GM23338 (cell line): ENCODE data around the gene SPNS1. TPM values are rescaled to one million over a fixed set of nuclear protein-coding genes. Genes with fewer than 3 reads are reported as not detected.

ENCODE experiments used
- ATAC-seq: fragments of 200-7000 bp; cut with Tn5 transposase; 3 replicates; pipeline ENCODE4 v1.9.1; 2020
- DNase-seq: peaks from one replicate; pipeline ENCODE4 v3.0.0-alpha.2; 2015; ENCODE audit warnings: low spot score
- H2AFZ ChIP-seq: fragments of 200-600 bp; sonication (generic); 2 replicates; pipeline ENCODE4 v1.8.0; 2016; ENCODE audit warnings: antibody characterized with exemption, mild to moderate bottlenecking, moderate library complexity
- H3F3A ChIP-seq: fragments of 200-600 bp; sonication (generic); replicated peaks from 2 replicates; pipeline ENCODE4 v1.8.0; 2017; ENCODE audit warnings: antibody characterized with exemption, mixed run types, low read depth
- H3K27ac ChIP-seq: fragments of 200-600 bp; sonication (generic); 2 replicates; pipeline ENCODE4 v1.6.1; 2016; ENCODE audit warnings: low read depth
- H3K27me3 ChIP-seq: fragments of 200-600 bp; sonication (generic); 2 replicates; pipeline ENCODE4 v1.8.0; 2016; ENCODE audit warnings: mild to moderate bottlenecking, mixed run types, moderate library complexity; ENCODE audit not compliant: insufficient read depth
- H3K36me3 ChIP-seq: fragments of 200-600 bp; sonication (generic); 2 replicates; pipeline ENCODE4 v1.8.0; 2016; ENCODE audit warnings: mild to moderate bottlenecking; ENCODE audit not compliant: insufficient read depth
- H3K4me1 ChIP-seq: fragments of 200-600 bp; sonication (generic); 2 replicates; pipeline ENCODE4 v1.8.0; 2016; ENCODE audit warnings: mild to moderate bottlenecking, moderate library complexity; ENCODE audit not compliant: insufficient read depth
- H3K4me2 ChIP-seq: fragments of 200-600 bp; sonication (generic); 2 replicates; pipeline ENCODE4 v1.7.1; 2017; ENCODE audit warnings: mixed run types
- H3K4me3 ChIP-seq: fragments of 200-600 bp; sonication (generic); 2 replicates; pipeline ENCODE4 v1.6.1; 2016; ENCODE audit warnings: mixed run types
- H3K79me2 ChIP-seq: fragments of 200-600 bp; sonication (generic); replicated peaks from 2 replicates; pipeline ENCODE4 v1.8.0; 2017; ENCODE audit warnings: mild to moderate bottlenecking; ENCODE audit not compliant: insufficient read depth
- H3K9me2 ChIP-seq: fragments of 200-600 bp; sonication (generic); 2 replicates; pipeline ENCODE4 v1.8.0; 2017; ENCODE audit not compliant: insufficient read depth
- H4K20me1 ChIP-seq: fragments of 200-600 bp; sonication (generic); replicated peaks from 2 replicates; pipeline ENCODE4 v1.8.0; 2017; ENCODE audit warnings: mild to moderate bottlenecking; ENCODE audit not compliant: insufficient read depth
- H3K27ac Mint-ChIP-seq: 2 replicates; pipeline ENCODE4 v1.8.0; 2020; ENCODE audit warnings: inconsistent platforms, mild to moderate bottlenecking, moderate library complexity, mixed read lengths
- H3K27me3 Mint-ChIP-seq: 3 replicates; pipeline ENCODE4 v1.8.0; 2022; ENCODE audit warnings: low read depth, mild to moderate bottlenecking, moderate library complexity, mixed read lengths, inconsistent platforms; ENCODE audit not compliant: insufficient read depth, poor library complexity
- H3K36me3 Mint-ChIP-seq: 3 replicates; pipeline ENCODE4 v1.8.0; 2021; ENCODE audit warnings: low read depth, mild to moderate bottlenecking, inconsistent platforms, moderate library complexity, mixed read lengths
- H3K4me1 Mint-ChIP-seq: 3 replicates; pipeline ENCODE4 v1.8.0; 2020; ENCODE audit warnings: mild to moderate bottlenecking, inconsistent platforms, mixed read lengths
- H3K4me3 Mint-ChIP-seq: 3 replicates; pipeline ENCODE4 v1.8.0; 2021; ENCODE audit warnings: moderate library complexity, mild to moderate bottlenecking, inconsistent platforms, mixed read lengths
- H3K9me3 Mint-ChIP-seq: 3 replicates; pipeline ENCODE4 v1.8.0; 2020; ENCODE audit warnings: moderate library complexity, mild to moderate bottlenecking, inconsistent platforms, mixed read lengths
- CREB1 ChIP-seq: fragments of 250-450 bp; sonication (Bioruptor Pico); IDR thresholded peaks from 2 replicates; pipeline ENCODE4 v1.5.0; 2020; ENCODE audit warnings: low read depth, mild to moderate bottlenecking, moderate library complexity
- CTCF ChIP-seq, 2 experiments: fragments of 200-600 bp in 1 of 2; sonication (generic) in 1 of 2; conservative IDR thresholded peaks; 2 replicates each; pipeline versions ENCODE4 v1.5.1 to v1.6.1; 2016 to 2017; ENCODE audit warnings: antibody characterized with exemption in 2 of 2, low read depth in 2 of 2, mild to moderate bottlenecking in 2 of 2, moderate library complexity in 1 of 2
- ETS1 ChIP-seq: IDR thresholded peaks from 2 replicates; pipeline ENCODE4 v1.6.1; 2016; ENCODE audit warnings: antibody characterized with exemption
- EZH2 ChIP-seq: fragments of 200-600 bp; sonication (generic); IDR thresholded peaks from one replicate; pipeline ENCODE4 v1.8.0; 2017; ENCODE audit warnings: antibody characterized with exemption, mild to moderate bottlenecking, low read depth; ENCODE audit not compliant: unreplicated experiment
- JUNB ChIP-seq: IDR thresholded peaks from one replicate; pipeline ENCODE4 v1.6.1; 2016; ENCODE audit warnings: antibody characterized with exemption; ENCODE audit not compliant: unreplicated experiment
- NANOG ChIP-seq: IDR thresholded peaks from 2 replicates; pipeline ENCODE4 v1.6.1; 2016; ENCODE audit warnings: antibody characterized with exemption, borderline replicate concordance
- POLR2AphosphoS5 ChIP-seq: IDR thresholded peaks from 2 replicates; pipeline ENCODE4 v1.6.1; 2016; ENCODE audit warnings: antibody characterized with exemption, low read depth
- REST ChIP-seq: IDR thresholded peaks from one replicate; pipeline ENCODE4 v1.6.1; 2018; ENCODE audit warnings: antibody characterized with exemption; ENCODE audit not compliant: unreplicated experiment
- STAT1 ChIP-seq: IDR thresholded peaks from one replicate; pipeline ENCODE4 v1.6.1; 2016; ENCODE audit warnings: antibody characterized with exemption; ENCODE audit not compliant: unreplicated experiment
- ZNF114 ChIP-seq: fragments of 250-450 bp; sonication (Bioruptor Pico); IDR thresholded peaks from 2 replicates; pipeline ENCODE4 v1.5.0; 2020; ENCODE audit warnings: mild to moderate bottlenecking, moderate library complexity
- ZNF462 ChIP-seq: fragments of 250-450 bp; sonication (Bioruptor Pico); IDR thresholded peaks from 2 replicates; pipeline ENCODE4 v1.5.0; 2020; ENCODE audit warnings: mild to moderate bottlenecking, moderate library complexity
- polyA plus RNA-seq: library from polyadenylated mRNA; unstranded; fragments of >200 nt; fragmentation: Nextera tagmentation; extraction: Ambion mirVana; gene quantifications from 2 replicates; pipeline ENCODE4 v1.2.1, GENCODE V29; 2016
- total RNA-seq: library from RNA; depleted of rRNA; stranded (reverse); fragments of >200 nt; shearing (Covaris generic); gene quantifications from 2 replicates; pipeline ENCODE4 v1.2.3, GENCODE V29; 2014

SPNS1 gene
- total and polyA plus RNA-seq, 2 experiments from 2014 or later: 37.2 to 48.5 TPM

GRCh38 chr16:28964072-28964471 lies 10.5 kb upstream of the SPNS1 start:
- ATAC-seq: no peak
- Histone ChIP-seq H3K4me1 (no peaks in the 10 kb centered on the region), H3F3A (no peaks in the 10 kb centered on the region), H4K20me1 (peaks cover 16% of the 10 kb centered on the region), H3K9me2 (no peaks in the 10 kb centered on the region), H3K4me3 (no peak overlapping the region), H3K4me2 (no peak overlapping the region), H3K79me2 (no peaks in the 10 kb centered on the region), H3K27me3 (no peaks in the 10 kb centered on the region), H3K27ac (no peak overlapping the region), H3K36me3 (peaks cover 29% of the 10 kb centered on the region), H2AFZ (no peak overlapping the region)
- peaks cover 3% of the 10 kb centered on the region for H3K27me3 Mint-ChIP-seq
- H3K36me3 Mint-ChIP-seq: peaks cover 55% of the 10 kb centered on the region
- no peak overlapping the region for H3K27ac Mint-ChIP-seq
- H3K9me3 Mint-ChIP-seq: no peaks in the 10 kb centered on the region
- DNase-seq: no peak
- no peak overlapping the region for H3K4me3 Mint-ChIP-seq
- TF ChIP-seq ZNF462 (CRISPR knock-in tag) (no peak), NANOG (no peak), CTCF (conservative IDR thresholded peaks at IDR 0.05; ENCODE audit: low read depth in 2 of 2) (no peak), POLR2AphosphoS5 (no peak), EZH2 (no peak), JUNB (no peak), STAT1 (no peak), ZNF114 (CRISPR knock-in tag) (no peak), CREB1 (no peak), REST (no peak), ETS1 (no peak)
- H3K4me1 Mint-ChIP-seq: no peaks in the 10 kb centered on the region
